Dendritic cell treated with granulocyte-macrophage colony-stimulating factor and Interleukin-4, amounts not matched to agents 40 ng/mL and 50 ng/mL, for 4 days (primary cell): ENCODE measurements around the gene BCL2L12.

Experiments
- H3K27ac Mint-ChIP-seq: one replicate; pipeline ENCODE4 v1.8.0; 2022; ENCODE audit warnings: mild to moderate bottlenecking, mixed read lengths
- H3K27me3 Mint-ChIP-seq: one replicate; pipeline ENCODE4 v1.8.0; 2022; ENCODE audit warnings: mild to moderate bottlenecking, mixed read lengths
- H3K36me3 Mint-ChIP-seq: one replicate; pipeline ENCODE4 v1.8.0; 2022; ENCODE audit warnings: low read depth, mixed read lengths
- H3K4me1 Mint-ChIP-seq: one replicate; pipeline ENCODE4 v1.8.0; 2022; ENCODE audit warnings: low read depth, mixed read lengths
- H3K4me3 Mint-ChIP-seq: one replicate; pipeline ENCODE4 v1.8.0; 2022; ENCODE audit warnings: mild to moderate bottlenecking, moderate library complexity, mixed read lengths
- H3K9me3 Mint-ChIP-seq: one replicate; pipeline ENCODE4 v1.8.0; 2022; ENCODE audit warnings: mixed read lengths
- intact Hi-C: fragments of 100-400 bp; cut with micrococcal nuclease; formaldehyde crosslinking; loops from one replicate; pipeline ENCODE4 v1.15.0; 2022

BCL2L12 gene

GRCh38 chr19:49664171-49665035, 1.3 kb upstream of the BCL2L12 start:
- Mint-ChIP-seq H3K4me3 (peak overlapping the region; percentile 99), H3K36me3 (peaks cover 69% of the 10 kb centered on the region), H3K4me1 (peaks cover 45% of the 10 kb centered on the region), H3K27me3 (no peaks in the 10 kb centered on the region), H3K27ac (peak overlapping the region; percentile 96), H3K9me3 (no peaks in the 10 kb centered on the region)
- intact Hi-C loops, result loop anchor here (1.0 to 2.0 kb wide), 3 partner anchors 12 to 84 kb away; partner anchors contain the start of genes NOSIP and RRAS

GRCh38 chr19:49665036-49665350, 740 bp upstream of the BCL2L12 start:
- H3K27ac Mint-ChIP-seq, result peak overlapping the region; percentile 96
- intact Hi-C loops, result loop anchor here (1.0 to 2.0 kb wide), 2 partner anchors 11 to 24 kb away; partner anchors contain the start of gene RRAS
- peak overlapping the region; percentile 99 for H3K4me3 Mint-ChIP-seq
- no peaks in the 10 kb centered on the region for H3K9me3 Mint-ChIP-seq
- no peaks in the 10 kb centered on the region for H3K27me3 Mint-ChIP-seq
- peaks cover 63% of the 10 kb centered on the region for H3K36me3 Mint-ChIP-seq
- peaks cover 47% of the 10 kb centered on the region for H3K4me1 Mint-ChIP-seq

- intact Hi-C loops, result no loop called here
- peak overlapping the region; percentile 96 for H3K27ac Mint-ChIP-seq
- no peaks in the 10 kb centered on the region for H3K27me3 Mint-ChIP-seq
- no peaks in the 10 kb centered on the region for H3K9me3 Mint-ChIP-seq
- peaks cover 53% of the 10 kb centered on the region for H3K36me3 Mint-ChIP-seq
- H3K4me1 Mint-ChIP-seq, result peaks cover 47% of the 10 kb centered on the region
- H3K4me3 Mint-ChIP-seq, result peak overlapping the region; percentile 99
Observed at GRCh38 chr19:49666120-49666444, 349 bp downstream of the BCL2L12 start.

GRCh38 chr19:49667473-49667872, 1.7 kb downstream of the BCL2L12 start:
- Mint-ChIP-seq H3K27ac (no peak overlapping the region), H3K36me3 (peaks cover 39% of the 10 kb centered on the region), H3K4me1 (peaks cover 56% of the 10 kb centered on the region), H3K9me3 (no peaks in the 10 kb centered on the region), H3K27me3 (no peaks in the 10 kb centered on the region), H3K4me3 (no peak overlapping the region)
- intact Hi-C loops, result no loop called here

GRCh38 chr19:49669516-49669915, 3.8 kb downstream of the BCL2L12 start:
- no peaks in the 10 kb centered on the region for H3K27me3 Mint-ChIP-seq
- H3K36me3 Mint-ChIP-seq, result peaks cover 27% of the 10 kb centered on the region
- no peak overlapping the region for H3K4me3 Mint-ChIP-seq
- intact Hi-C loops, result no loop called here
- no peaks in the 10 kb centered on the region for H3K9me3 Mint-ChIP-seq
- peaks cover 50% of the 10 kb centered on the region for H3K4me1 Mint-ChIP-seq
- H3K27ac Mint-ChIP-seq, result no peak overlapping the region

GRCh38 chr19:49672131-49672919, 6.6 kb downstream of the BCL2L12 start:
- Mint-ChIP-seq H3K9me3 (no peaks in the 10 kb centered on the region), H3K4me1 (peaks cover 35% of the 10 kb centered on the region), H3K27ac (peak overlapping the region; percentile 13), H3K4me3 (no peak overlapping the region), H3K27me3 (no peaks in the 10 kb centered on the region), H3K36me3 (peaks cover 26% of the 10 kb centered on the region)
- intact Hi-C loops, result no loop called here

- H3K4me3 Mint-ChIP-seq, result peak overlapping the region; percentile 92
- intact Hi-C loops, result loop anchor here (1.0 to 5.0 kb wide), 4 partner anchors 11 to 179 kb away; partner anchors contain the start of genes BCL2L12, IRF3, PRR12 and RPS11
- peaks cover 50% of the 10 kb centered on the region for H3K4me1 Mint-ChIP-seq
- peak overlapping the region; percentile 100 for H3K27ac Mint-ChIP-seq
- no peaks in the 10 kb centered on the region for H3K27me3 Mint-ChIP-seq
- H3K36me3 Mint-ChIP-seq, result peaks cover 37% of the 10 kb centered on the region
- H3K9me3 Mint-ChIP-seq, result no peaks in the 10 kb centered on the region
Observed at GRCh38 chr19:49676136-49676783, 10.5 kb downstream of the BCL2L12 start.

- Mint-ChIP-seq H3K4me1 (peaks cover 47% of the 10 kb centered on the region), H3K36me3 (peaks cover 42% of the 10 kb centered on the region), H3K27me3 (no peaks in the 10 kb centered on the region), H3K9me3 (no peaks in the 10 kb centered on the region), H3K4me3 (peak overlapping the region; percentile 92), H3K27ac (peak overlapping the region; percentile 100)
- intact Hi-C loops, result loop anchor here (1.0 to 5.0 kb wide), 4 partner anchors 12 to 180 kb away; partner anchors contain the start of genes BCL2L12, IRF3, PRR12 and RPS11
Observed at GRCh38 chr19:49676784-49677230, 11.1 kb downstream of the BCL2L12 start.

- peaks cover 42% of the 10 kb centered on the region for H3K4me1 Mint-ChIP-seq
- H3K4me3 Mint-ChIP-seq, result peak within 1 kb of the TSS; percentile 92
- no peaks in the 10 kb centered on the region for H3K9me3 Mint-ChIP-seq
- H3K36me3 Mint-ChIP-seq, result peaks cover 48% of the 10 kb centered on the region
- intact Hi-C loops, result loop anchor here (2.0 to 5.0 kb wide), 2 partner anchors 87 to 180 kb away; partner anchors contain the start of genes PRR12 and RPS11
- no peaks in the 10 kb centered on the region for H3K27me3 Mint-ChIP-seq
- H3K27ac Mint-ChIP-seq, result peak within 1 kb of the TSS; percentile 100
Observed at GRCh38 chr19:49677231-49677900, 11.6 kb downstream of the BCL2L12 start, which contains the start of gene PRMT1. TSS of gene PRMT1 (plus strand) at chr19:49677271. CDS start at chr19:49677281, 10 bp downstream.

GRCh38 chr19:49677901-49678674, 12.4 kb downstream of the BCL2L12 start:
- Mint-ChIP-seq H3K36me3 (peaks cover 55% of the 10 kb centered on the region), H3K4me1 (peaks cover 39% of the 10 kb centered on the region), H3K27me3 (no peaks in the 10 kb centered on the region), H3K27ac (peak overlapping the region; percentile 100), H3K4me3 (peak overlapping the region; percentile 92), H3K9me3 (no peaks in the 10 kb centered on the region)
- intact Hi-C loops, result loop anchor here (2.0 to 5.0 kb wide), 2 partner anchors 87 to 181 kb away; partner anchors contain the start of genes PRR12 and RPS11

- intact Hi-C loops, result loop anchor here (5.0 kb wide), 1 partner anchor 182 kb away; the partner anchor contains the start of gene RPS11
- Mint-ChIP-seq H3K9me3 (no peaks in the 10 kb centered on the region), H3K27me3 (no peaks in the 10 kb centered on the region), H3K27ac (peak overlapping the region; percentile 100), H3K4me3 (no peak overlapping the region), H3K36me3 (peaks cover 60% of the 10 kb centered on the region), H3K4me1 (peaks cover 43% of the 10 kb centered on the region)
Observed at GRCh38 chr19:49678985-49679770, 13.4 kb downstream of the BCL2L12 start.
